SKM-1 (cell line): Measurements from ENCODE around the gene NOL6.
"Not testable (repeated sequence)": the region's sequence is repeated elsewhere in the genome, so short reads cannot be mapped to it uniquely, and the experiment has no call there.

Source experiments
- DNase-seq: peaks from one replicate; lab custom pipeline; 2025; ENCODE audit not compliant: unreplicated experiment; lab: John Stamatoyannopoulos, UW

The NOL6 gene

GRCh38 chr9:33473643-33474352 is at the start of gene NOL6:
Gene NOL6 (minus strand): TSS chr9:33473924. CDS start chr9:33473842, 82 bp downstream.
- DNase-seq, result peak; percentile 97

- not testable (repeated sequence) for DNase-seq
Measured at GRCh38 chr9:33521861-33522260, 48.1 kb upstream of the NOL6 start.

- DNase-seq, result not testable (repeated sequence)
Measured at GRCh38 chr9:33517934-33518577, 44.3 kb upstream of the NOL6 start.

GRCh38 chr9:33517373-33517772 is 43.6 kb upstream of the NOL6 start:
- DNase-seq, result peak; percentile 12

- DNase-seq, result not testable (repeated sequence)
Measured at GRCh38 chr9:33516397-33516796, 42.7 kb upstream of the NOL6 start.

GRCh38 chr9:33515342-33515995 is 41.7 kb upstream of the NOL6 start:
- not testable (repeated sequence) for DNase-seq

- DNase-seq, result not testable (repeated sequence)
Measured at GRCh38 chr9:33512535-33512934, 38.8 kb upstream of the NOL6 start.

- not testable (repeated sequence) for DNase-seq
Measured at GRCh38 chr9:33511184-33511517, 37.4 kb upstream of the NOL6 start.

- DNase-seq, result no peak
Measured at GRCh38 chr9:33510262-33511183, 36.8 kb upstream of the NOL6 start.

GRCh38 chr9:33506626-33507370 is 33.1 kb upstream of the NOL6 start:
- no peak for DNase-seq

- no peak for DNase-seq
Measured at GRCh38 chr9:33498387-33498786, 24.7 kb upstream of the NOL6 start.

- not testable (repeated sequence) for DNase-seq
Measured at GRCh38 chr9:33493819-33494218, 20.1 kb upstream of the NOL6 start.

GRCh38 chr9:33489066-33489465 is 15.3 kb upstream of the NOL6 start:
- DNase-seq, result no peak

- DNase-seq, result not testable (repeated sequence)
Measured at GRCh38 chr9:33485312-33485711, 11.6 kb upstream of the NOL6 start.

- DNase-seq, result no peak
Measured at GRCh38 chr9:33480976-33481375, 7.3 kb upstream of the NOL6 start.

GRCh38 chr9:33480106-33480505 is 6.4 kb upstream of the NOL6 start:
- no peak for DNase-seq

GRCh38 chr9:33476503-33476902 is 2.8 kb upstream of the NOL6 start:
- DNase-seq, result no peak

GRCh38 chr9:33475357-33475756 is 1.6 kb upstream of the NOL6 start:
- no peak for DNase-seq

- DNase-seq, result no peak
Measured at GRCh38 chr9:33472881-33473615, 676 bp downstream of the NOL6 start.
